Smooth muscle cell (in vitro differentiated cells): ENCODE results near the gene COL23A1. TPM values are rescaled to one million over a fixed set of nuclear protein-coding genes. Genes with fewer than 3 reads are reported as not detected.

Source experiments
- DNase-seq: peaks from one replicate; lab custom pipeline; 2025; ENCODE audit not compliant: unreplicated experiment; lab: John Stamatoyannopoulos, UW
- H2AFZ ChIP-seq: fragments of 200-600 bp; sonication (generic); 2 replicates; pipeline ENCODE4 v1.6.0; 2016; ENCODE audit warnings: antibody characterized with exemption, low read depth, mild to moderate bottlenecking
- H3F3A ChIP-seq: fragments of 200-600 bp; sonication (generic); 2 replicates; pipeline ENCODE4 v1.6.0; 2017; ENCODE audit warnings: antibody characterized with exemption, low read depth
- H3K27ac ChIP-seq: fragments of 200-600 bp; sonication (generic); 2 replicates; pipeline ENCODE4 v1.5.1; 2016; ENCODE audit warnings: low read depth, mild to moderate bottlenecking
- H3K27me3 ChIP-seq: fragments of 200-600 bp; sonication (generic); 2 replicates; pipeline ENCODE4 v1.6.1; 2016; ENCODE audit warnings: low read depth, mild to moderate bottlenecking
- H3K36me3 ChIP-seq: fragments of 200-600 bp; sonication (generic); 2 replicates; pipeline ENCODE4 v1.5.1; 2016; ENCODE audit warnings: low read depth
- H3K4me1 ChIP-seq: fragments of 200-600 bp; sonication (generic); 2 replicates; pipeline ENCODE4 v1.5.1; 2016; ENCODE audit warnings: low read depth
- H3K4me2 ChIP-seq: fragments of 200-600 bp; sonication (generic); 2 replicates; pipeline ENCODE4 v1.6.0; 2016; ENCODE audit warnings: mild to moderate bottlenecking
- H3K4me3 ChIP-seq: fragments of 200-600 bp; sonication (generic); 2 replicates; pipeline ENCODE4 v1.5.1; 2016; ENCODE audit warnings: mild to moderate bottlenecking
- H3K79me2 ChIP-seq: fragments of 200-600 bp; sonication (generic); 2 replicates; pipeline ENCODE4 v1.6.0; 2016; ENCODE audit warnings: low read depth, mild to moderate bottlenecking
- H3K9ac ChIP-seq: fragments of 200-600 bp; sonication (generic); 2 replicates; pipeline ENCODE4 v1.6.0; 2016; ENCODE audit warnings: low read depth
- H3K9me3 ChIP-seq: fragments of 200-600 bp; sonication (generic); replicated peaks from 2 replicates; pipeline ENCODE4 v1.5.1; 2016; ENCODE audit warnings: low read depth
- H4K20me1 ChIP-seq: fragments of 200-600 bp; sonication (generic); 2 replicates; pipeline ENCODE4 v1.6.0; 2016; ENCODE audit warnings: low read depth
- CTCF ChIP-seq: fragments of 200-600 bp; sonication (generic); IDR thresholded peaks from 2 replicates; pipeline ENCODE4 v1.5.1; 2017; ENCODE audit warnings: borderline replicate concordance, mild to moderate bottlenecking, antibody characterized with exemption; ENCODE audit not compliant: insufficient read depth, poor library complexity, severe bottlenecking
- WGBS: methylation state at CpG from one replicate; pipeline ENCODE4 v1.1.7; 2016; ENCODE audit warnings: low lambda C conversion rate; 5-methylcytosine and 5-hydroxymethylcytosine counted together
- polyA plus RNA-seq: library from polyadenylated mRNA; unstranded; fragments of >200 nt; fragmentation: Nextera tagmentation; extraction: Ambion mirVana; gene quantifications from 2 replicates; pipeline ENCODE4 v1.2.1, GENCODE V29; 2016
- total RNA-seq: library from RNA; depleted of rRNA; stranded (reverse); fragments of >200 nt; gene quantifications from 2 replicates; pipeline ENCODE4 v1.2.3, GENCODE V29; 2014

The COL23A1 gene
- total and polyA plus RNA-seq, 2 experiments from 2014 or later = 5.3 to 27.4 TPM

- 75% methylated on average over 10 of the region's 12 CpGs for WGBS
- no peak overlapping the region for H3K27ac ChIP-seq
- H3F3A ChIP-seq = no peaks in the 10 kb centered on the region
Measured at GRCh38 chr5:178547052-178547666, 43.0 kb downstream of the COL23A1 start.

GRCh38 chr5:178546675-178547033 is 43.5 kb downstream of the COL23A1 start:
- Histone ChIP-seq H3K79me2 (no peaks in the 10 kb centered on the region), H3F3A (no peaks in the 10 kb centered on the region), H3K27me3 (no peaks in the 10 kb centered on the region), H3K4me2 (no peak overlapping the region), H3K27ac (no peak overlapping the region), H3K4me1 (peaks cover 7% of the 10 kb centered on the region), H3K4me3 (no peak overlapping the region), H3K36me3 (no peaks in the 10 kb centered on the region), H2AFZ (no peak overlapping the region), H3K9ac (no peak overlapping the region), H4K20me1 (no peaks in the 10 kb centered on the region), H3K9me3 (no peaks in the 10 kb centered on the region)
- no peak for TF ChIP-seq CTCF
- no peak for DNase-seq
- 89% methylated on average over 9 of the region's 9 CpGs for WGBS

More at GRCh38 chr5:178547052-178547666, 43.0 kb downstream of the COL23A1 start:
- H3K36me3 ChIP-seq = no peaks in the 10 kb centered on the region
- peaks cover 7% of the 10 kb centered on the region for H3K4me1 ChIP-seq
- H4K20me1 ChIP-seq = no peaks in the 10 kb centered on the region
- no peak overlapping the region for H2AFZ ChIP-seq
- no peak overlapping the region for H3K9ac ChIP-seq
- no peak overlapping the region for H3K4me3 ChIP-seq
- no peak for TF ChIP-seq CTCF
- DNase-seq = no peak
- H3K9me3 ChIP-seq = no peaks in the 10 kb centered on the region
- H3K4me2 ChIP-seq = no peak overlapping the region
- H3K79me2 ChIP-seq = no peaks in the 10 kb centered on the region
- no peaks in the 10 kb centered on the region for H3K27me3 ChIP-seq

GRCh38 chr5:178545941-178546674 is 44.1 kb downstream of the COL23A1 start:
- Histone ChIP-seq H3K79me2 (no peaks in the 10 kb centered on the region), H3K27me3 (no peaks in the 10 kb centered on the region), H4K20me1 (no peaks in the 10 kb centered on the region), H2AFZ (no peak overlapping the region), H3K4me3 (no peak overlapping the region), H3K4me1 (peaks cover 7% of the 10 kb centered on the region), H3K36me3 (no peaks in the 10 kb centered on the region), H3K4me2 (no peak overlapping the region), H3K9ac (no peak overlapping the region), H3F3A (no peaks in the 10 kb centered on the region), H3K9me3 (no peaks in the 10 kb centered on the region), H3K27ac (no peak overlapping the region)
- no peak for TF ChIP-seq CTCF
- DNase-seq = no peak
- 95% methylated on average over 16 of the region's 16 CpGs for WGBS
